Measurements from ENCODE around the gene CYP2W1. TPM values are rescaled to one million over a fixed set of nuclear protein-coding genes. Genes with fewer than 3 reads are reported as not detected.

Gene CYP2W1
- total and polyA plus RNA-seq, 10 of the 15 experiments (the other 5 are each of a cell fraction or from before 2014, with no cell fraction given): not detected

- FAIRE-seq: no peak
- ChIA-PET SMC1A (ENCODE audit: uncharacterized antibody, unreplicated experiment) (interaction anchor here (2.4 kb wide), 1 partner anchor 11 kb away, joined by 9 read pairs; no protein-coding TSS in a partner anchor), POLR2A (interaction anchor here (0.6 kb wide), 2 partner anchors 9 to 1459 kb away, joined by 3 read pairs; no protein-coding TSS in a partner anchor), RAD21 (ENCODE audit: unreplicated experiment) (no interaction called here), CTCF (interaction anchor here (2.6 kb wide), 1 partner anchor 10 kb away, joined by 8 read pairs; no protein-coding TSS in a partner anchor)
- H3K9ac ChIP-seq (ENCODE audit: control insufficient read depth, insufficient read depth, low read length): no peak overlapping the region
- H3K27me3 ChIP-seq (replicated peaks in 1 of 2; ENCODE audit: control insufficient read depth in 2 of 2, insufficient read depth in 2 of 2, low read length in 1 of 2): no peaks in the 10 kb centered on the region
- peaks cover 5% of the 10 kb centered on the region; the same call in 1 of the 2 replicates for H3K79me2 ChIP-seq (ENCODE audit: control insufficient read depth, insufficient read depth, low read length)
- ATAC-seq: no peak
- H2AFZ ChIP-seq (ENCODE audit: control insufficient read depth, low read depth, low read length): no peak overlapping the region
- 87% methylated on average over 4 of the region's 4 CpGs for WGBS (ENCODE audit: insufficient coverage, insufficient replicate concordance, low lambda C conversion rate, missing lambda C conversion rate)
- intact Hi-C loops (cut with micrococcal nuclease; ENCODE audit: unreplicated experiment): no loop called here
- peaks cover 15% of the 10 kb centered on the region for H3K9me3 ChIP-seq (replicated peaks; ENCODE audit: control insufficient read depth, insufficient read depth, low read length)
- no TSS peak for BruUV-seq (replicated peaks)
- peaks cover 16% of the 10 kb centered on the region for H3K4me1 ChIP-seq (ENCODE audit: control insufficient read depth, insufficient read depth, low read length)
- in situ Hi-C loops (cut with MboI): no loop called here
- no peaks in the 10 kb centered on the region for H4K20me1 ChIP-seq (ENCODE audit: control insufficient read depth, insufficient read depth)
- no peak overlapping the region for H3K4me2 ChIP-seq (ENCODE audit: control insufficient read depth, insufficient read depth)
- no peak overlapping the region for H3K27ac ChIP-seq (ENCODE audit: control insufficient read depth, insufficient read depth)
- H3K36me3 ChIP-seq (ENCODE audit: control insufficient read depth in 2 of 2, insufficient read depth in 2 of 2, low read length in 1 of 2): peaks cover 0 to 4% of the 10 kb centered on the region in 2 experiments; a peak in 2 of 4 replicates
- no peak for DNase-seq (ENCODE audit: low read depth, low spot score)
- H3K4me3 ChIP-seq: no peak overlapping the region
- TF ChIP-seq KAT2A (conservative IDR thresholded peaks at IDR 0.05; ENCODE audit: control insufficient read depth, low read depth, low read length) (no peak), BRCA1 (IDR thresholded peaks at IDR 0.05; ENCODE audit: low read depth, low read length) (no peak), JUND (IDR thresholded peaks at IDR 0.05; ENCODE audit: low read depth, low read length) (no peak), NR2C1 (IDR thresholded peaks at IDR 0.05) (no peak), NR2C2 (IDR thresholded peaks at IDR 0.05; ENCODE audit: borderline replicate concordance, control insufficient read depth, insufficient read length, low read depth) (no peak), JUNB (IDR thresholded peaks at IDR 0.05) (no peak), PAX5 (IDR thresholded peaks at IDR 0.05; ENCODE audit: borderline replicate concordance, low read depth, low read length) (no peak), BMI1 (IDR thresholded peaks at IDR 0.05; ENCODE audit: borderline replicate concordance) (no peak), SMC3 (IDR thresholded peaks at IDR 0.05; ENCODE audit: borderline replicate concordance, low read length) (no peak), HDGF (IDR thresholded peaks at IDR 0.05) (no peak), TCF3 (IDR thresholded peaks at IDR 0.05; ENCODE audit: borderline replicate concordance, insufficient read depth, low read depth, low read length) (no peak), NKRF (conservative IDR thresholded peaks at IDR 0.05) (no peak), ETV6 (conservative IDR thresholded peaks at IDR 0.05 in 1 of 2, IDR thresholded peaks at IDR 0.05 in 1 of 2; ENCODE audit: borderline replicate concordance in 1 of 2, low read depth in 1 of 2) (no peak), CREM (IDR thresholded peaks at IDR 0.05; ENCODE audit: low read depth) (no peak)
Measured at GRCh38 chr7:939843-940242, 43.1 kb upstream of the CYP2W1 start.
